Neutrophil (primary cell): Measurements from ENCODE around the gene ECT2L.

ENCODE experiments used
- H3K27ac ChIP-seq: fragments of 200-600 bp; sonication (generic); 2 replicates; pipeline ENCODE4 v1.5.1; 2016; ENCODE audit warnings: mild to moderate bottlenecking, moderate library complexity
- H3K27me3 ChIP-seq: fragments of 200-600 bp; sonication (generic); 2 replicates; pipeline ENCODE4 v1.6.0; 2016; ENCODE audit warnings: mild to moderate bottlenecking
- H3K36me3 ChIP-seq: fragments of 200-600 bp; sonication (generic); 2 replicates; pipeline ENCODE4 v1.5.1; 2017
- H3K4me1 ChIP-seq, 2 experiments: fragments of 200-600 bp in 1 of 2; sonication (generic) in 1 of 2; 1 replicate in 1 of 2; 2 replicates in 1 of 2; pipeline versions ENCODE4 v1.5.1 to v1.6.1; 2013 to 2016; ENCODE audit warnings: low read depth in 1 of 2, low read length in 1 of 2, mild to moderate bottlenecking in 1 of 2, moderate library complexity in 1 of 2; ENCODE audit not compliant: control insufficient read depth in 1 of 2, insufficient read depth in 1 of 2
- H3K4me3 ChIP-seq, 2 experiments: fragments of 200-600 bp in 1 of 2; sonication (generic) in 1 of 2; 1 replicate in 1 of 2; 2 replicates in 1 of 2; pipeline ENCODE4 v1.5.1; 2013 to 2016; ENCODE audit warnings: low read depth in 1 of 2, low read length in 1 of 2, mild to moderate bottlenecking in 1 of 2, moderate library complexity in 1 of 2
- H3K9me3 ChIP-seq: fragments of 200-600 bp; sonication (generic); 2 replicates; pipeline ENCODE4 v1.5.1; 2016
- CTCF ChIP-seq: fragments of 200-600 bp; sonication (generic); IDR thresholded peaks from 2 replicates; pipeline ENCODE4 v1.5.1; 2016; ENCODE audit warnings: antibody characterized with exemption

ECT2L gene

GRCh38 chr6:138772596-138773176 is 23.2 kb upstream of the ECT2L start:
- peaks cover 13 to 16% of the 10 kb centered on the region in 2 experiments for H3K4me1 ChIP-seq
- H3K27ac ChIP-seq = peak overlapping the region; percentile 99
- peaks cover 7% of the 10 kb centered on the region for H3K36me3 ChIP-seq
- peak overlapping the region; percentile 69 to 84 for H3K4me3 ChIP-seq
- no peaks in the 10 kb centered on the region for H3K27me3 ChIP-seq
- H3K9me3 ChIP-seq = no peaks in the 10 kb centered on the region
- TF ChIP-seq CTCF = no peak

DNA sequence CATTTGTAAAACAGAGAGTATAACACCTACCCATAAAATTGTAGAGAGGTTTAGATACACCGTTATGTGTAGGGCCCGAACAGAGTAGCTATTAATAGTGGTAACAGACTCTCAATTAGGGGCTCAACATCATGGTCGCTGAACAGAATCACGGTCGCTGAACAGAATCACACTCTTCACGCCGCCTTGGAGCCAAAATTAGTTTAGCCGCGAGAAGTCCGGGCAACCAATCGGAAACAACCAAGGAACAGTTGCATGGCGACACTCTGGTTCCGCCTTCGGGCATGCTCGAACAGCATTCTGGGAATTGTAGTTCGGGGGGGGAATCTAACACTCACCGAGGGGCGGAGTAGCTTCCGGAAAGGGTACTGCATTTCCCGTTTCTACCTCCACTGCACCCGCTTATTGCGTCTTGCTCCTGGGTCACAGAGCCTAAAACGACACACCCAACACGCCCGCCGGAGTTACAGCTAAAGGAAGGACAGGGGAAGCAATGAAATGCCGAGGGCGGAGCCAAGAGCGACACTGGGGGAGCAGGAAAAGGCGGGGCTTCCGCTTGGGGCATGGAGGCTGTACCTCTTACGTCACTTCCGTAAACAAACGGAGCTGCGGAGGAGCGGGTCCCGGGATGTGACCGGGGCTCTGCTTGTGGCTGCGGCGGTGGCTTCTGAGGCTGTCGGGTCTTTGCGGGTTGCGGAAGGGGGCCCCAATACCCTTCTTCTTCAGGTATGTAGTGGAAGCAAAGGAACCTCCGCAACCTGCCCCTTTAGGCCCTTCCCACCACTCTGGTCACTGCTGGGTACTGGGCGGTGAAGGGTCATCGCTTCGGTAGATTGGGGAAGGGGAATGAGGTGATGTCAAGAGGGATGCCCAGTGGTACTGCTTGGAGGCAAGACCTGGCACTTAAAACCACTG is 22.5 kb upstream of the ECT2L start, which contains the start of gene CCDC28A:
TSS of gene CCDC28A (plus strand) at position 593 of the 915 bp plus-strand sequence. CDS start 2,352 bp downstream, outside the sequence.
- TF ChIP-seq CTCF = peak; percentile 42
- peaks cover 7% of the 10 kb centered on the region for H3K36me3 ChIP-seq
- H3K27me3 ChIP-seq = no peaks in the 10 kb centered on the region
- H3K4me1 ChIP-seq = peaks cover 13 to 16% of the 10 kb centered on the region in 2 experiments
- H3K9me3 ChIP-seq = no peaks in the 10 kb centered on the region
- H3K27ac ChIP-seq = peak within 1 kb of the TSS; percentile 99
- H3K4me3 ChIP-seq = peak within 1 kb of the TSS; percentile 69 to 84

- Histone ChIP-seq H3K9me3 (no peaks in the 10 kb centered on the region), H3K27me3 (no peaks in the 10 kb centered on the region), H3K36me3 (peaks cover 7% of the 10 kb centered on the region), H3K4me1 (peaks cover 13 to 16% of the 10 kb centered on the region in 2 experiments), H3K4me3 (peak overlapping the region; percentile 69 to 84), H3K27ac (peak overlapping the region; percentile 99)
- TF ChIP-seq CTCF = no peak
Observed at GRCh38 chr6:138774370-138774769, 21.5 kb upstream of the ECT2L start.

DNA sequence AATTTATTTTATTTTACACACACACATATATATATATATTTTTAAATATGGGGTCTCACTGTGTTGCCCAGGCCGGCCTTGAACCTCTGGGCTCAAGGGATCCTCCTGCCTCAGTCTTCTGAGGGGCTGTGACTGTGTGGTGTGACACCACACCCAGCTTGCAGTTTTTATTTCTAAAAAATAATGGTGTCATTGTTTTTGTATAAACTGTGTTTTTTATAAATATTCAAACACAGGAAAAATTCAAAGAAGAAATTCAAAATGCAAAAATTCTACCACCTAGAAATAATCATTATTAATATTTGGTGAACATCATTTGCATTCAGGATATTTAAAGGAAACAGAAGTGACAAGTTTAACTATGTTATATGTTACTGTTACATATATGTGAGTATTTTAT is 19.2 kb upstream of the ECT2L start:
- no peak overlapping the region for H3K27ac ChIP-seq
- TF ChIP-seq CTCF = no peak
- no peaks in the 10 kb centered on the region for H3K9me3 ChIP-seq
- peaks cover 18% of the 10 kb centered on the region for H3K36me3 ChIP-seq
- H3K4me1 ChIP-seq = peaks cover 13 to 16% of the 10 kb centered on the region in 2 experiments
- no peak overlapping the region for H3K4me3 ChIP-seq
- H3K27me3 ChIP-seq = no peaks in the 10 kb centered on the region

- no peak overlapping the region for H3K4me3 ChIP-seq
- no peak overlapping the region for H3K27ac ChIP-seq
- no peaks in the 10 kb centered on the region for H3K27me3 ChIP-seq
- TF ChIP-seq CTCF = no peak
- peaks cover 8 to 9% of the 10 kb centered on the region in 2 experiments for H3K4me1 ChIP-seq
- peaks cover 22% of the 10 kb centered on the region for H3K36me3 ChIP-seq
- no peaks in the 10 kb centered on the region for H3K9me3 ChIP-seq
Observed at GRCh38 chr6:138778331-138778730, 17.6 kb upstream of the ECT2L start.
